HCT116 (cell line): ENCODE results near the gene NAMPT. TPM values are rescaled to one million over a fixed set of nuclear protein-coding genes. Genes with fewer than 3 reads are reported as not detected.

ENCODE experiments used
- ATAC-seq: fragments of 200-7000 bp; cut with Tn5 transposase; 2 replicates; pipeline ENCODE4 v1.9.1; 2020; ENCODE audit warnings: mild to moderate bottlenecking, moderate library complexity
- BruUV-seq: library from RNA; stranded (reverse); fragments of 400-500 nt; replicated peaks from 2 replicates; lab custom pipeline; 2021; lab: Mats Ljungman, UMichigan
- CTCF ChIA-PET: fragments of 300-600 bp; sonication (Branson Sonifier 250); formaldehyde crosslinking; loops from one replicate; lab custom pipeline; 2021; ENCODE audit warnings: antibody characterized with exemption; lab: Charles Lee
- POLR2A ChIA-PET: fragments of 300-600, 350-600 bp; sonication (Branson Sonifier 250); formaldehyde crosslinking; loops from one replicate; lab custom pipeline; 2021; ENCODE audit warnings: antibody characterized with exemption; lab: Charles Lee
- RAD21 ChIA-PET, 2 experiments: fragments of 300-600 bp; sonication (Branson Sonifier 250); formaldehyde crosslinking; loops; one replicate each; lab custom pipeline; 2023; ENCODE audit warnings: low total read pairs in 2 of 2; ENCODE audit not compliant: uncharacterized antibody in 2 of 2, unreplicated experiment in 2 of 2, low non-redundant PET in 1 of 2; lab: Charles Lee
- DNase-seq: peaks from one replicate; pipeline ENCODE4 v3.0.0-alpha.2; 2010; ENCODE audit warnings: low read depth, low spot score
- H2AFZ ChIP-seq: fragments of 200-600 bp; shearing (Covaris generic), sonication (generic); 2 replicates; pipeline ENCODE4 v1.6.1; 2017; ENCODE audit warnings: low read depth, mixed run types, mixed read lengths, antibody characterized with exemption, low read length; ENCODE audit not compliant: poor library complexity, severe bottlenecking
- H3K27ac ChIP-seq: 2 replicates; pipeline ENCODE4 v1.5.1; 2012; ENCODE audit warnings: low read depth, low read length
- H3K27me3 ChIP-seq: fragments of 200-600 bp; sonication (generic); 2 replicates; pipeline ENCODE4 v1.6.1; 2016; ENCODE audit warnings: mixed run types, low read length, mixed read lengths; ENCODE audit not compliant: insufficient read depth
- H3K36me3 ChIP-seq, 2 experiments: fragments of 200-500 bp in 1 of 2; fragments of 200-600 bp in 1 of 2; sonication (Bioruptor generic) in 1 of 2; sonication (generic) in 1 of 2; 2 replicates each; pipeline versions ENCODE4 v1.5.1 to v1.6.1; 2014 to 2016; ENCODE audit warnings: low read length in 2 of 2, inconsistent platforms in 1 of 2, mixed read lengths in 1 of 2, mixed run types in 1 of 2; ENCODE audit not compliant: insufficient read depth in 2 of 2, control insufficient read depth in 1 of 2
- H3K4me1 ChIP-seq, 2 experiments: fragments of 200-600 bp in 1 of 2; sonication (generic) in 1 of 2; 2 replicates each; pipeline versions ENCODE4 v1.5.1 to v1.6.1; 2012 to 2017; ENCODE audit warnings: low read length in 2 of 2, inconsistent platforms in 1 of 2, mild to moderate bottlenecking in 1 of 2, mixed read lengths in 1 of 2, mixed run types in 1 of 2, moderate library complexity in 1 of 2; ENCODE audit not compliant: insufficient read depth in 2 of 2, control insufficient read depth in 1 of 2
- H3K4me2 ChIP-seq: fragments of 200-600 bp; sonication (generic); 2 replicates; pipeline ENCODE4 v1.6.1; 2017; ENCODE audit warnings: mixed run types, low read length, mixed read lengths
- H3K4me3 ChIP-seq, 2 experiments: fragments of 200-600 bp in 1 of 2; sonication (generic) in 1 of 2; replicated peaks in 1 of 2; 2 replicates each; pipeline ENCODE4 v1.5.1; 2011 to 2016; ENCODE audit warnings: low read length in 2 of 2, control low read depth in 1 of 2, low read depth in 1 of 2, mild to moderate bottlenecking in 1 of 2, mixed read lengths in 1 of 2, mixed run types in 1 of 2
- H3K79me2 ChIP-seq: fragments of 200-600 bp; sonication (generic); 2 replicates; pipeline ENCODE4 v1.6.1; 2017; ENCODE audit warnings: mild to moderate bottlenecking, mixed run types, low read length, moderate library complexity, mixed read lengths; ENCODE audit not compliant: insufficient read depth
- H3K9ac ChIP-seq: fragments of 200-600 bp; sonication (generic); 2 replicates; pipeline ENCODE4 v1.6.1; 2016; ENCODE audit warnings: low read length, mixed read lengths
- H3K9me2 ChIP-seq: fragments of 200-600 bp; sonication (generic), shearing (Covaris generic); 2 replicates; pipeline ENCODE4 v1.6.1; 2017; ENCODE audit warnings: mixed run types, mild to moderate bottlenecking, moderate library complexity; ENCODE audit not compliant: insufficient read depth
- H3K9me3 ChIP-seq, 2 experiments: fragments of 200-500 bp in 1 of 2; fragments of 200-600 bp in 1 of 2; sonication (Bioruptor generic) in 1 of 2; sonication (generic) in 1 of 2; 2 replicates each; pipeline ENCODE4 v1.6.1; 2014 to 2017; ENCODE audit warnings: low read length in 2 of 2, mixed read lengths in 2 of 2, inconsistent platforms in 1 of 2, low read depth in 1 of 2, mild to moderate bottlenecking in 1 of 2, mixed run types in 1 of 2, moderate library complexity in 1 of 2; ENCODE audit not compliant: control insufficient read depth in 1 of 2, insufficient read depth in 1 of 2
- H4K20me1 ChIP-seq: fragments of 200-600 bp; sonication (generic), shearing (Covaris generic); 2 replicates; pipeline ENCODE4 v1.6.1; 2017; ENCODE audit warnings: mixed run types, mild to moderate bottlenecking, moderate library complexity; ENCODE audit not compliant: insufficient read depth
- ELF1 ChIP-seq: IDR thresholded peaks from 2 replicates; pipeline ENCODE4 v1.6.1; 2012; ENCODE audit warnings: low read depth, borderline replicate concordance
- EZH2 ChIP-seq: fragments of 200-600 bp; sonication (generic); IDR thresholded peaks from 2 replicates; pipeline ENCODE4 v1.6.1; 2017; ENCODE audit warnings: antibody characterized with exemption, mixed run types
- EZH2phosphoT487 ChIP-seq: fragments of 200-600 bp; IDR thresholded peaks from 2 replicates; pipeline ENCODE4 v1.6.1; 2018; ENCODE audit warnings: antibody characterized with exemption, borderline replicate concordance
- FOSL1 ChIP-seq: IDR thresholded peaks from 2 replicates; pipeline ENCODE4 v1.6.1; 2012; ENCODE audit warnings: low read depth
- JUND ChIP-seq: IDR thresholded peaks from 2 replicates; pipeline ENCODE4 v1.6.1; 2012
- YY1 ChIP-seq: IDR thresholded peaks from 2 replicates; pipeline ENCODE4 v1.6.1; 2011; ENCODE audit warnings: low read length, low read depth, moderate library complexity, mild to moderate bottlenecking; ENCODE audit not compliant: insufficient replicate concordance; ENCODE audit errors: extremely low read depth
- ZFX ChIP-seq: fragments of 450-650 bp; IDR thresholded peaks from 2 replicates; pipeline ENCODE4 v1.6.1; 2017
- intact Hi-C: fragments of 100-400 bp; cut with micrococcal nuclease; formaldehyde crosslinking; loops from 2 replicates; pipeline ENCODE4 v1.10.0; 2022
- total RNA-seq: library from RNA; stranded (reverse); gene quantifications from one replicate; pipeline ENCODE4 v1.2.1, GENCODE V29; 2021; ENCODE audit not compliant: unreplicated experiment
- TF ChIP-seq, protein P1 (sequence below), 3 experiments: fragments of 200-600 bp in 1 of 3; sonication (generic) in 1 of 3; IDR thresholded peaks in 2 of 3; conservative IDR thresholded peaks in 1 of 3; 2 replicates each; pipeline ENCODE4 v1.5.1; 2012 to 2017; ENCODE audit warnings: low read depth in 2 of 3, low read length in 2 of 3, antibody characterized with exemption in 1 of 3, borderline replicate concordance in 1 of 3, control low read depth in 1 of 3, mild to moderate bottlenecking in 1 of 3, mixed read lengths in 1 of 3, mixed run types in 1 of 3, moderate library complexity in 1 of 3; ENCODE audit not compliant: insufficient read depth in 1 of 3
- TF ChIP-seq, protein P2 (sequence below): IDR thresholded peaks from 2 replicates; pipeline ENCODE4 v1.6.1; 2011; ENCODE audit warnings: mild to moderate bottlenecking, low read length, moderate library complexity; ENCODE audit not compliant: insufficient replicate concordance; ENCODE audit errors: extremely low read depth

The NAMPT gene
- total RNA-seq, 1 experiment from 2014 or later, result 113 TPM

DNA sequence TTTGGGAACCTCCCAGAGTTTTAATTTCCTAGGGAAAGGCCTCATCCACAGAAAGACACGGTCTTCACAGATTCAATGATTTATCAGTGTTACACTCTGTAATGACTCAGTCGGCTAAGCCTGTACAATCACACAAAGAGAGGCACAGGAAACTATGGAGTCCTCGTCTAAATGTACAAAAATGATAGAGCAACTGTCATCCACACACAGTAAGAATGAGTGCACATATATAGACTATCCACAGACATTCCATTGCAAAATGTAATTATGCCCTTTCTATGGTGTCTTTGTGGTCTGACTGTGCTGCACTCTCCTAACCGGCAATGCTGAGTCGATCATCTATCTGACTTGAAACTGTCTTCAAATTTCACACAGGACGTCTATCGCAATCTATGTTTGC lies 3.5 kb upstream of the NAMPT start:
- Histone ChIP-seq H3K4me2 (no peak overlapping the region), H3K27ac (no peak overlapping the region), H2AFZ (no peak overlapping the region), H3K9ac (no peak overlapping the region), H3K36me3 (no peaks in the 10 kb centered on the region), H3K9me2 (no peaks in the 10 kb centered on the region), H4K20me1 (no peaks in the 10 kb centered on the region), H3K27me3 (no peaks in the 10 kb centered on the region), H3K79me2 (peaks cover 9% of the 10 kb centered on the region), H3K9me3 (no peaks in the 10 kb centered on the region), H3K4me1 (peaks cover 8 to 22% of the 10 kb centered on the region in 2 experiments; a peak in 3 of 4 replicates), H3K4me3 (no peak overlapping the region)
- BruUV-seq, result no TSS peak
- intact Hi-C loops, result loop anchor here (5.0 kb wide), 2 partner anchors 111 to 174 kb away; no protein-coding TSS in a partner anchor
- TF ChIP-seq YY1, result no peak
- TF ChIP-seq JUND, result no peak
- TF ChIP-seq, protein P1, sequence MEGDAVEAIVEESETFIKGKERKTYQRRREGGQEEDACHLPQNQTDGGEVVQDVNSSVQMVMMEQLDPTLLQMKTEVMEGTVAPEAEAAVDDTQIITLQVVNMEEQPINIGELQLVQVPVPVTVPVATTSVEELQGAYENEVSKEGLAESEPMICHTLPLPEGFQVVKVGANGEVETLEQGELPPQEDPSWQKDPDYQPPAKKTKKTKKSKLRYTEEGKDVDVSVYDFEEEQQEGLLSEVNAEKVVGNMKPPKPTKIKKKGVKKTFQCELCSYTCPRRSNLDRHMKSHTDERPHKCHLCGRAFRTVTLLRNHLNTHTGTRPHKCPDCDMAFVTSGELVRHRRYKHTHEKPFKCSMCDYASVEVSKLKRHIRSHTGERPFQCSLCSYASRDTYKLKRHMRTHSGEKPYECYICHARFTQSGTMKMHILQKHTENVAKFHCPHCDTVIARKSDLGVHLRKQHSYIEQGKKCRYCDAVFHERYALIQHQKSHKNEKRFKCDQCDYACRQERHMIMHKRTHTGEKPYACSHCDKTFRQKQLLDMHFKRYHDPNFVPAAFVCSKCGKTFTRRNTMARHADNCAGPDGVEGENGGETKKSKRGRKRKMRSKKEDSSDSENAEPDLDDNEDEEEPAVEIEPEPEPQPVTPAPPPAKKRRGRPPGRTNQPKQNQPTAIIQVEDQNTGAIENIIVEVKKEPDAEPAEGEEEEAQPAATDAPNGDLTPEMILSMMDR (IDR thresholded peaks at IDR 0.05 in 2 of 3, conservative IDR thresholded peaks at IDR 0.05 in 1 of 3; ENCODE audit: borderline replicate concordance in 1 of 3, insufficient read depth in 1 of 3, low read depth in 2 of 3, low read length in 2 of 3), result no peak
- TF ChIP-seq EZH2, result no peak
- no peak for TF ChIP-seq FOSL1
- TF ChIP-seq, protein P2, sequence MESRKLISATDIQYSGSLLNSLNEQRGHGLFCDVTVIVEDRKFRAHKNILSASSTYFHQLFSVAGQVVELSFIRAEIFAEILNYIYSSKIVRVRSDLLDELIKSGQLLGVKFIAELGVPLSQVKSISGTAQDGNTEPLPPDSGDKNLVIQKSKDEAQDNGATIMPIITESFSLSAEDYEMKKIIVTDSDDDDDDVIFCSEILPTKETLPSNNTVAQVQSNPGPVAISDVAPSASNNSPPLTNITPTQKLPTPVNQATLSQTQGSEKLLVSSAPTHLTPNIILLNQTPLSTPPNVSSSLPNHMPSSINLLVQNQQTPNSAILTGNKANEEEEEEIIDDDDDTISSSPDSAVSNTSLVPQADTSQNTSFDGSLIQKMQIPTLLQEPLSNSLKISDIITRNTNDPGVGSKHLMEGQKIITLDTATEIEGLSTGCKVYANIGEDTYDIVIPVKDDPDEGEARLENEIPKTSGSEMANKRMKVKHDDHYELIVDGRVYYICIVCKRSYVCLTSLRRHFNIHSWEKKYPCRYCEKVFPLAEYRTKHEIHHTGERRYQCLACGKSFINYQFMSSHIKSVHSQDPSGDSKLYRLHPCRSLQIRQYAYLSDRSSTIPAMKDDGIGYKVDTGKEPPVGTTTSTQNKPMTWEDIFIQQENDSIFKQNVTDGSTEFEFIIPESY, result no peak
- no peak for TF ChIP-seq ZFX
- TF ChIP-seq EZH2phosphoT487, result no peak
- no peak for TF ChIP-seq ELF1
- ChIA-PET POLR2A (no interaction called here), CTCF (no interaction called here), RAD21 (no interaction called here)
- DNase-seq (no peak), ATAC-seq (no peak)
